Mesenchymal stem cell (in vitro differentiated cells and primary cell): ENCODE results near the gene KHDRBS1.
"Not testable (repeated sequence)": the region's sequence is repeated elsewhere in the genome, so short reads cannot be mapped to it uniquely, and the experiment has no call there.

Source experiments
- DNase-seq: peaks from one replicate; pipeline ENCODE4 v3.0.0-alpha.2; 2013
- H2AFZ ChIP-seq: one replicate; pipeline ENCODE4 v1.6.1; 2013; ENCODE audit warnings: low read depth, mild to moderate bottlenecking, control low read depth, inconsistent platforms, low read length, moderate library complexity
- H2AK5ac ChIP-seq: 2 replicates; pipeline ENCODE4 v1.6.1; 2013; ENCODE audit warnings: low read length, moderate library complexity, mild to moderate bottlenecking, inconsistent platforms; ENCODE audit not compliant: severe bottlenecking
- H2BK120ac ChIP-seq: one replicate; pipeline ENCODE4 v1.6.1; 2013; ENCODE audit warnings: low read depth, mild to moderate bottlenecking, inconsistent platforms, low read length, moderate library complexity
- H2BK12ac ChIP-seq, 2 experiments: one replicate each; pipeline ENCODE4 v1.6.1; 2013; ENCODE audit warnings: inconsistent platforms in 2 of 2, low read length in 2 of 2, mild to moderate bottlenecking in 2 of 2, moderate library complexity in 2 of 2, control low read depth in 1 of 2
- H2BK15ac ChIP-seq: one replicate; pipeline ENCODE4 v1.6.1; 2013; ENCODE audit warnings: mild to moderate bottlenecking, low read depth, inconsistent platforms; ENCODE audit not compliant: poor library complexity, severe bottlenecking
- H2BK5ac ChIP-seq: 2 replicates; pipeline ENCODE4 v1.6.1; 2013; ENCODE audit warnings: low read depth, mild to moderate bottlenecking, low read length, control low read depth, inconsistent platforms; ENCODE audit not compliant: poor library complexity, severe bottlenecking
- H3K14ac ChIP-seq, 2 experiments: one replicate each; pipeline ENCODE4 v1.6.1; 2013; ENCODE audit warnings: inconsistent platforms in 2 of 2, low read length in 2 of 2, control low read depth in 1 of 2, mild to moderate bottlenecking in 1 of 2, moderate library complexity in 1 of 2
- H3K18ac ChIP-seq, 2 experiments: one replicate each; pipeline ENCODE4 v1.6.1; 2013; ENCODE audit warnings: inconsistent platforms in 2 of 2, low read length in 2 of 2, control low read depth in 1 of 2, low read depth in 1 of 2, mild to moderate bottlenecking in 1 of 2
- H3K23ac ChIP-seq, 2 experiments: one replicate each; pipeline ENCODE4 v1.6.1; 2013; ENCODE audit warnings: inconsistent platforms in 2 of 2, low read length in 2 of 2, mild to moderate bottlenecking in 2 of 2, moderate library complexity in 2 of 2, control low read depth in 1 of 2
- H3K27ac ChIP-seq: 2 replicates; pipeline ENCODE4 v1.5.1; 2013; ENCODE audit warnings: mild to moderate bottlenecking, moderate library complexity, low read length, control low read depth, inconsistent platforms; ENCODE audit not compliant: poor library complexity, severe bottlenecking
- H3K27me3 ChIP-seq, 2 experiments: 2 replicates each; pipeline versions ENCODE4 v1.6.1 to v1.7.0; 2013; ENCODE audit warnings: low read length in 2 of 2, mild to moderate bottlenecking in 2 of 2, moderate library complexity in 2 of 2, control low read depth in 1 of 2, inconsistent platforms in 1 of 2; ENCODE audit not compliant: control insufficient read depth in 1 of 2, insufficient read depth in 1 of 2
- H3K36me3 ChIP-seq, 2 experiments: 2 replicates each; pipeline versions ENCODE4 v1.6.1 to v1.7.0; 2013; ENCODE audit warnings: low read length in 2 of 2, control low read depth in 1 of 2, inconsistent platforms in 1 of 2, low read depth in 1 of 2, mild to moderate bottlenecking in 1 of 2; ENCODE audit not compliant: insufficient read depth in 2 of 2, control insufficient read depth in 1 of 2
- H3K4ac ChIP-seq, 2 experiments: one replicate each; pipeline ENCODE4 v1.6.1; 2013; ENCODE audit warnings: inconsistent platforms in 2 of 2, low read length in 2 of 2, mild to moderate bottlenecking in 2 of 2, moderate library complexity in 2 of 2, control low read depth in 1 of 2, low read depth in 1 of 2
- H3K4me1 ChIP-seq: 2 replicates; pipeline ENCODE4 v1.6.1; 2013; ENCODE audit warnings: low read depth, low read length, control low read depth; ENCODE audit not compliant: control insufficient read depth, insufficient read depth
- H3K4me2 ChIP-seq: 2 replicates; pipeline ENCODE4 v1.6.1; 2013; ENCODE audit warnings: low read length, mild to moderate bottlenecking, inconsistent platforms; ENCODE audit not compliant: poor library complexity, severe bottlenecking
- H3K4me3 ChIP-seq, 2 experiments: 2 replicates each; pipeline versions ENCODE4 v1.5.1 to v1.7.0; 2013; ENCODE audit warnings: low read length in 2 of 2, mild to moderate bottlenecking in 2 of 2, control low read depth in 1 of 2, low read depth in 1 of 2; ENCODE audit not compliant: insufficient read depth in 1 of 2
- H3K79me1 ChIP-seq: replicated peaks from 2 replicates; pipeline ENCODE4 v1.6.1; 2013; ENCODE audit warnings: mild to moderate bottlenecking, control low read depth, low read length, inconsistent platforms; ENCODE audit not compliant: poor library complexity, severe bottlenecking
- H3K9ac ChIP-seq: 2 replicates; pipeline ENCODE4 v1.7.0; 2013; ENCODE audit warnings: mild to moderate bottlenecking, low read length, moderate library complexity
- H3K9me3 ChIP-seq: 2 replicates; pipeline ENCODE4 v1.7.0; 2013; ENCODE audit warnings: mild to moderate bottlenecking, low read length; ENCODE audit not compliant: control insufficient read depth
- H4K8ac ChIP-seq: one replicate; pipeline ENCODE4 v1.6.1; 2013; ENCODE audit warnings: inconsistent platforms, mild to moderate bottlenecking, low read length, moderate library complexity
- H4K91ac ChIP-seq: one replicate; pipeline ENCODE4 v1.6.1; 2013; ENCODE audit warnings: mild to moderate bottlenecking, low read length, inconsistent platforms
- WGBS: methylation state at CpG from one replicate; pipeline ENCODE4 v1.1.7; 2013; ENCODE audit warnings: mixed read lengths; 5-methylcytosine and 5-hydroxymethylcytosine counted together

KHDRBS1 gene

GRCh38 chr1:32074841-32075240, 61.2 kb downstream of the KHDRBS1 start:
- Histone ChIP-seq H3K79me1 (peaks cover 27% of the 10 kb centered on the region), H4K91ac (no peak overlapping the region), H4K8ac (no peak overlapping the region), H3K9ac (no peak overlapping the region), H3K4me2 (no peak overlapping the region), H2BK120ac (no peak overlapping the region), H3K4ac (no peak overlapping the region), H3K4me3 (no peak overlapping the region), H3K9me3 (no peaks in the 10 kb centered on the region), H3K27me3 (no peaks in the 10 kb centered on the region), H2BK5ac (no peak overlapping the region), H2AK5ac (no peak overlapping the region), H3K4me1 (peaks cover 10% of the 10 kb centered on the region), H2AFZ (no peak overlapping the region), H2BK12ac (no peak overlapping the region), H3K14ac (no peak overlapping the region), H3K23ac (no peak overlapping the region), H3K36me3 (peaks cover 28 to 45% of the 10 kb centered on the region in 2 experiments), H2BK15ac (no peak overlapping the region), H3K18ac (no peak overlapping the region), H3K27ac (no peak overlapping the region)
- no peak for DNase-seq
- 95% methylated on average over 7 of the region's 9 CpGs for WGBS

- Histone ChIP-seq H3K23ac (no peak overlapping the region), H3K4me1 (peaks cover 7% of the 10 kb centered on the region), H2AFZ (no peak overlapping the region), H3K27ac (no peak overlapping the region), H3K14ac (no peak overlapping the region), H2AK5ac (no peak overlapping the region), H3K9me3 (no peaks in the 10 kb centered on the region), H3K4me3 (no peak overlapping the region), H3K4ac (no peak overlapping the region), H3K9ac (no peak overlapping the region), H2BK120ac (no peak overlapping the region), H4K91ac (no peak overlapping the region), H3K79me1 (peaks cover 27% of the 10 kb centered on the region), H2BK12ac (no peak overlapping the region), H4K8ac (no peak overlapping the region), H3K36me3 (peaks cover 32 to 59% of the 10 kb centered on the region in 2 experiments), H3K18ac (no peak overlapping the region), H2BK15ac (no peak overlapping the region), H3K4me2 (no peak overlapping the region), H3K27me3 (no peaks in the 10 kb centered on the region), H2BK5ac (no peak overlapping the region)
- DNase-seq, result no peak
- 100% methylated on average over 1 of the region's 3 CpGs for WGBS
These were observed 63.8 kb downstream of the KHDRBS1 start for GRCh38 chr1:32077451-32077850.

DNA sequence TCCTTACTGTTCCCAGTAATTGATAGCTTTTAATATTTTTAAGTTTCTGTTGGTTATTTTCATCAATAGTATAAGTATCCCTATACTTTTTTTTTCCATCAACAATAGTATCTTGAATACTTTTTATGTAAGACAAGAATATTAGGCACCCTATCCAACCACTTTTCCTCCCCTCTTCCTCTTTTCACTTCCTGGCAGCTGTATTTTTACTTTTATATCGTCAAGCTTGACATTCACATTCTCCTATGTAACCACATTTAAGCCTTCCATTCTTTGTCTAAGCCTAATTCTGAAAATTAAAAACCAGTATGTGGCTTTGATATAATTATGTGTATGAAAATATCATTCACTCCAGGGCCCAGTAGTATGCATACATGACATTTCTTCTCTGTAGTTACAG, 68.4 kb downstream of the KHDRBS1 start:
- Histone ChIP-seq H3K14ac (no peak overlapping the region), H2BK5ac (no peak overlapping the region), H3K79me1 (peaks cover 24% of the 10 kb centered on the region), H3K4me1 (peaks cover 2% of the 10 kb centered on the region), H3K27me3 (no peaks in the 10 kb centered on the region), H2AK5ac (no peak overlapping the region), H3K18ac (no peak overlapping the region), H2BK12ac (no peak overlapping the region), H4K91ac (no peak overlapping the region), H3K4me2 (no peak overlapping the region), H3K9ac (no peak overlapping the region), H3K4me3 (no peak overlapping the region), H3K9me3 (no peaks in the 10 kb centered on the region), H3K4ac (no peak overlapping the region), H4K8ac (no peak overlapping the region), H3K36me3 (peaks cover 42 to 65% of the 10 kb centered on the region in 2 experiments), H2BK15ac (no peak overlapping the region), H3K27ac (no peak overlapping the region), H2BK120ac (no peak overlapping the region), H3K23ac (no peak overlapping the region), H2AFZ (no peak overlapping the region)
- WGBS, result 100% methylated on average over 1 of the region's 1 CpG
- no peak for DNase-seq

GRCh38 chr1:32086381-32086780, 72.7 kb downstream of the KHDRBS1 start:
- not testable (repeated sequence) for H2AFZ ChIP-seq, H3K14ac ChIP-seq, H2BK5ac ChIP-seq, H4K91ac ChIP-seq, H3K4me3 ChIP-seq, H4K8ac ChIP-seq, H3K23ac ChIP-seq, DNase-seq, H3K27ac ChIP-seq, H3K4me2 ChIP-seq, H2AK5ac ChIP-seq, H3K9me3 ChIP-seq, H2BK15ac ChIP-seq, H3K4ac ChIP-seq, H2BK12ac ChIP-seq, H3K9ac ChIP-seq, H3K27me3 ChIP-seq, H2BK120ac ChIP-seq, H3K18ac ChIP-seq, H3K4me1 ChIP-seq
- Histone ChIP-seq H3K36me3 (peaks cover 39 to 56% of the 10 kb centered on the region in 2 experiments), H3K79me1 (peaks cover 13% of the 10 kb centered on the region)
- WGBS, result 92% methylated on average over 2 of the region's 2 CpGs
